Renal cortical epithelial cell (primary cell): ENCODE results near the gene ZGPAT. TPM values are rescaled to one million over a fixed set of nuclear protein-coding genes. Genes with fewer than 3 reads are reported as not detected.
"Not testable (repeated sequence)": the region's sequence is repeated elsewhere in the genome, so short reads cannot be mapped to it uniquely, and the experiment has no call there.

Source experiments
- DNase-seq: peaks from one replicate; pipeline ENCODE4 v3.0.0-alpha.2; 2011; ENCODE audit warnings: low read depth
- total RNA-seq: library from RNA; depleted of rRNA; stranded (reverse); fragments of >200 nt; gene quantifications from 2 replicates; pipeline ENCODE4 v1.2.3, GENCODE V29; 2014

The ZGPAT gene, protein sequence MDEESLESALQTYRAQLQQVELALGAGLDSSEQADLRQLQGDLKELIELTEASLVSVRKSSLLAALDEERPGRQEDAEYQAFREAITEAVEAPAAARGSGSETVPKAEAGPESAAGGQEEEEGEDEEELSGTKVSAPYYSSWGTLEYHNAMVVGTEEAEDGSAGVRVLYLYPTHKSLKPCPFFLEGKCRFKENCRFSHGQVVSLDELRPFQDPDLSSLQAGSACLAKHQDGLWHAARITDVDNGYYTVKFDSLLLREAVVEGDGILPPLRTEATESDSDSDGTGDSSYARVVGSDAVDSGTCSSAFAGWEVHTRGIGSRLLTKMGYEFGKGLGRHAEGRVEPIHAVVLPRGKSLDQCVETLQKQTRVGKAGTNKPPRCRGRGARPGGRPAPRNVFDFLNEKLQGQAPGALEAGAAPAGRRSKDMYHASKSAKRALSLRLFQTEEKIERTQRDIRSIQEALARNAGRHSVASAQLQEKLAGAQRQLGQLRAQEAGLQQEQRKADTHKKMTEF
- total RNA-seq, result 25.7 and 30.6 TPM in 2 replicates

DNA sequence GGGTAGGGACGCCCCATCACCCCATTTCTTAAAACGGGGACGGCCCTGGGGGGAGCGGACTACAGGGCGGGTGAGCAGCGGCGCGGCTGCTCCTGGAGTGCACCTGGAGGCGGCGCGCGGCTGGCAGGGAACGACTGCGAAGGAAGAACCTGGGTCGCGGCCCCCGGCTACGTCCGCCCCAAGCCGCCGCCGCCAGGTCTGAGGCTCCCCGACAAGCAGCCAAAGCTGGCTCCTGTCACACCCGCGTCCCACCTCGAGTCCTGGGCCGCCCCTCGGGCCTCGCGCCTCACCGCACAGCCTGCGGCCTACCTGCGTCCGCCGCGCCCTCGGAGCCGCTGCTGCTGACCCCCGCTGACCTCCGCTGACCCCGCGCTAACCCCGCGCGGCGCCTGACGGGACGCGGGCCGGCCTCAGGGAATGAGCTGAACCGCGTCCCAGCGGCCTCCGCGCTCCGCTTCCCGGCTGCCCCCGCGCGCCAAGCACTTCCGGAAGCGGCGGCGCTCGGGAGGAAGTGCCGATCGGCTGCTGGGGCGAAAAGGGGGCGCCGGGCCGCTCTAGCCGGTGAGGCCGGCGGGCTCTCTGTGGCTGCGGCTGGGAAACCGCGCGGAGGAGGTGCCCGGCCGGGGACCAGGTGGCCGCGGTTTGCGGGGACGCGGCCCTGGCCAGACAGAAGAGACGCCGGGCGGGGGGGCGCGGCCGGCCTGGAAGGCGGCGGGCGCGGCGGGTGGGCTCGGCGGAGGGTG, at the start of gene ZGPAT, which contains the start of gene ARFRP1:
Gene ZGPAT, plus strand, starts transcription at position 482 of the 743 bp plus-strand sequence. CDS start 542 bp downstream, outside the sequence.
Gene ARFRP1, minus strand, starts transcription at position 419 of the 743 bp plus-strand sequence. CDS start 885 bp downstream, outside the sequence.
- DNase-seq, result peak; percentile 32

DNA sequence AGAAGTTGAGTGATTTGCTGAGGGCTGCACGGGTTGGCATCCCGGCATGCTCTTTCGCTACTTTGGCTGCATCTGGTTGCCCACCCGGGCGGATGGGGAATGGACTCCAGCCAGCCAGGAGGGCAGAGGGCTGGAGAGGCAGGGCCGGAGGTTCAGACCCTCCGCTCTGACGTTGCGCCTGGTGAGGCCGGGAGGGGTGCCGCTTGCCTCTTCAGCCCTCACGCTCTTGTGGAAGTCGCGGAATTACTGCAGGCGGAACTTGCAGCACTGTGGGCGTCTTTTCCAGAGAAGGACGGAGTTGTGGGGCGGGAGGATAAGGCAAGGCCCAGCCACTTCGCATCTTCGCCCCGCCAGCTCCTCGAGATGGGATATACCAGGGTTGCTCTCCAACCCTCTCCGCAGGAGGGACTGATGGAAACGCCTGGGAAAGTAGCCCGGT, 49.1 kb upstream of the ZGPAT start:
- DNase-seq, result peak; percentile 9

DNA sequence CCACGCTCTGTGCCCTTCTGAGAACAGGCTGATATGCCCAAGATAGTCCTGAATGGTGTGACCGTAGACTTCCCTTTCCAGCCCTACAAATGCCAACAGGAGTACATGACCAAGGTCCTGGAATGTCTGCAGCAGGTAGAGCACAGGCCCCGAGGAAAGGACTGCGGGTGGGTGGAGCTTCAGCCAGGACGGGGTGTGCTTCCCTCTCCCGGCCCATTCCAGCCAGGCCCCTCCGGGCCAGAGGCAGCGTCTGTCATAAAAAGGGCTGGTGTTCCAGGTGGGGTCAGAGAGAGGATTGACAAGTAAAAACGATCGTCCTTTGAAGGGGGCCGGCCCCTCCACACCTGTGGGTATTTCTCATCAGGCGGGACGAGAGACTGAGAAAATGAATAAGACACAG, 48.5 kb upstream of the ZGPAT start:
- DNase-seq, result peak; percentile 11

DNA sequence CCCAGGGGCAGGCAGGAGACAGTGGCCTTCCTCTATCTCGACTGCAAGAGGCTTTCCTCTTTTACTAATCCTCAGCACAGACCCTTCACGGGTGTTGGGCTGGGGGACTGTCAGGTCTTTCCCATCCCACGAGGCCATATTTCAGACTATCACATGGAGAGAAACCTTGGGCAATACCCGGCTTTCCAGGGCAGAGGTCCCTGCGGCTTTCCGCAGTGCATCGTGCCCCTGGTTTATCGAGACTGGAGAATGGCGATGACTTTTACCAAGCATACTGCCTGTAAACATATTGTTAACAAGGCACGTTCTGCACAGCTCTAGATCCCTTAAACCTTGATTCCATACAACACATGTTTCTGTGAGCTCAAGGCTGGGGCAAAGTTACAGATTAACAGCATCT, 47.7 kb upstream of the ZGPAT start:
- DNase-seq, result not testable (repeated sequence)

DNA sequence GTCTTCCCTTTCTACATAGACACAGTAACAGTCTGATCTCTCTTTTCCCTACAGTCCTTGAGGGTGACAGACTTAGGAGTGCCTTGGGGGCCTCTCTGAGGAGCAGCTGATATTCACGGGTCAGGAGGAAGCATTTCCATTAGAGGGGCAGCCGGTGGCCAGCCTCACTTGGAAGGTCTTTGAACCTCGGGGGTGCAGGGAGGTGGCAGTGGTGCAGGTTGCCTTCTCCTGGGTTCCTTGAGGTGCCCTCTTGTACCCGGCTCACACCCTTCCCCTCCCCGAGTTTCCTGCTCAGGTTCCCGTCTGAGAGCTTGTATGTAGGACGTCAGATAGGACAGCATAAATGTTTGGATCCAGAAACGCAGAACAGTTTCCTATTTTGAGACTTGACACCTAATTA, 47.2 kb upstream of the ZGPAT start:
- DNase-seq, result no peak

DNA sequence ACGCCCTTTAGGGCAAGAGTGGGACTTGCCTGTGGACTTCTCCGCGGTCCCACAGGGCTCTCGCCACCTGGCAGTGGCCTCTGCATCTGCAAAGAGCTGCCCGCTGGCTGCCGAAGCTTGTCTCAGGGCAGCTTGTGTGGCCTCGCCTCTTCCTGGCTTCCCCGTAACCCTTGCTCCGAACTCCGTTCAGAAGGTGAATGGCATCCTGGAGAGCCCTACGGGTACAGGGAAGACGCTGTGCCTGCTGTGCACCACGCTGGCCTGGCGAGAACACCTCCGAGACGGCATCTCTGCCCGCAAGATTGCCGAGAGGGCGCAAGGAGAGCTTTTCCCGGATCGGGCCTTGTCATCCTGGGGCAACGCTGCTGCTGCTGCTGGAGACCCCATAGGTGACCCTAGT, 46.7 kb upstream of the ZGPAT start:
- no peak for DNase-seq

DNA sequence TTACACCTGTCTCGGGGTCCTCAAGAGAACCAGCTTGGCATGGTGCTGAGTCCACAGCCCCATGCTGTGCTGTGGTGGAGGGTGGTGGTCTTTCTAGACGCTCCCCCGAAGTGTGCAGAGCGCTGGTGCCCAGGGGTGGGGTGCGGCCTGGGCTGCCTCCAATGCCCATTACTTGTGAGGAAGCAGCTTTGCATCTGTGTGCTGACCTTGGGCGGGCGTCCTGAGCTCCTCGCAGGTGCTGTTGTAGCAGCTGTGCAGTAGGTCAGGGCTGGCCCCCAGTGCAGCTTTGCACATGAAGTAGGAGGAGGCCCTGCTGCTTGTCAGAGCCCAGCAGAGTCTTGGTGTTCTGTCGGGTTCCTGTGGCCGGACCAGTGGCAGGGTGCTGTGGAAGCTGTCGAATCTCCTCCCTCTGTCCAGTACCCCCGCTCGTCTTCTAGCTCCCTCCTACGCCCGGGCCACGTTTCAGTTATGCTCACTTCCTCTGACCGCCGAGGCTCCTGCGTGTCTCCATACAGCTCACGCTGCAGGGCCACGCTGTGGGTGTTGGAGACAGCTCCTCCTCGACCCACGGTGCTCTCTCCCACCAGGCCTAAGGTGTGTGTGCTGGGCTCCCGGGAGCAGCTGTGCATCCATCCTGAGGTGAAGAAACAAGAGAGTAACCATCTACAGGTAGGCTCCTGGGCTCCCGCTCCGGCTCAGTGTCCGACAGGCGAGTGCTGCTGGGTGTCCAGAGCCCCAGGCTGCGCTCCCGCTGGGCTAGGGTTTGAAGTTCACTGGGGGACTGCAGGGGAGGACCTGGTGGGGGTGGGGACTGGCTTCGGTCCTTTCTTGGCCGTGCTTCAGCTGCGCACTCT, 45.7 kb upstream of the ZGPAT start:
- DNase-seq, result no peak

DNA sequence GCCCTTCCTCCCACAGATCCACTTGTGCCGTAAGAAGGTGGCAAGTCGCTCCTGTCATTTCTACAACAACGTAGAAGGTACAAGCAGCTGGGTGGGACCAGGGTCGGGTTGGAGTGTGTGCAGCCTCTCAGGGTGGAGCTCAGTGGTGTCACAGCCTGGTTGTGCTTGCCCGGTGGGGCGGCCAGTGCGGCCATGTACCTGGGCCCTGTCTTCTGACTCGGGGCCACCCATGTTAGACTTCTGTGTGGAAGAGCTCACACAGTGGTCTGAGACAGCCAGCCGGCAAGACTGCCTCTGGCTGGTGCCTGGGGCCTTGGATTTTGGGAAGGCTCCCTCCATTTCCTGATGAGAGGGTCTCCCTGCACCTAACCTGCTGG, 45.0 kb upstream of the ZGPAT start:
- DNase-seq, result no peak

DNA sequence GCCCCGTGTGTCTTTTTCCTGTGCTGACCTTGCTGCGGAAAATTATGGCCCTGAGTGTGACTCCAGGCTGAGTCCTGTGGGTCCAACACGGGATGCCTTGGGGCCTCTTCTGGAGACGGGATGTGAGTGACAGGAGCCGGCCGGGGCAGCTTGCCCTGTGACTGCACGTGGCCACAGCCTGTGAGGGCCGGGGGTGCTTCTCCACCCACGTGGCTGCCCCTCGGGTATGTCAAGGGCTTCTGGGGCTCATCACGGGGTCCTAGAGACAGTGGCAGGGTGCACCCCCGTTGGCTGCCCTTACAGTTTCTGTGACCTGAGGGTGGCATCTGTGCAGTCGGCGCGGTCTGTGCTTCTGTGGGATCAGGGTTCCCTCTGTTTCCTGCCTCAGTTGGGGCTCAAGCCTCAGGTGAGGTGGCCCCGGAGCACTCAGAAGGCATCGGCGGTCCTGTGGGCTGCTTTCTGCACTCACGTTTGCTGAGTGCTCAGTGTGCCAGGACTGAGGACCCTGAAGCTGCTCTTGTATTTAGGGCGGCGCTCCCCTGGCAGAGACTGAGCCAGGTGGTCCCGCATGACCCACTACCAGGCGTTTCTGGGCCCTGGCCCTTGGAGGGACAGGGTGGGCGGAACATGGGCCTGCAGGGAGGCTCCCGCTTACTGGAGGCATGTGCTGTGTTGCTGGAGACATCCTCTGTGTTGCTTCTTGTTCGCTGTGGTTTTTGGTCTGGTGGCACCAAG, 44.3 kb upstream of the ZGPAT start:
- DNase-seq, result no peak

DNA sequence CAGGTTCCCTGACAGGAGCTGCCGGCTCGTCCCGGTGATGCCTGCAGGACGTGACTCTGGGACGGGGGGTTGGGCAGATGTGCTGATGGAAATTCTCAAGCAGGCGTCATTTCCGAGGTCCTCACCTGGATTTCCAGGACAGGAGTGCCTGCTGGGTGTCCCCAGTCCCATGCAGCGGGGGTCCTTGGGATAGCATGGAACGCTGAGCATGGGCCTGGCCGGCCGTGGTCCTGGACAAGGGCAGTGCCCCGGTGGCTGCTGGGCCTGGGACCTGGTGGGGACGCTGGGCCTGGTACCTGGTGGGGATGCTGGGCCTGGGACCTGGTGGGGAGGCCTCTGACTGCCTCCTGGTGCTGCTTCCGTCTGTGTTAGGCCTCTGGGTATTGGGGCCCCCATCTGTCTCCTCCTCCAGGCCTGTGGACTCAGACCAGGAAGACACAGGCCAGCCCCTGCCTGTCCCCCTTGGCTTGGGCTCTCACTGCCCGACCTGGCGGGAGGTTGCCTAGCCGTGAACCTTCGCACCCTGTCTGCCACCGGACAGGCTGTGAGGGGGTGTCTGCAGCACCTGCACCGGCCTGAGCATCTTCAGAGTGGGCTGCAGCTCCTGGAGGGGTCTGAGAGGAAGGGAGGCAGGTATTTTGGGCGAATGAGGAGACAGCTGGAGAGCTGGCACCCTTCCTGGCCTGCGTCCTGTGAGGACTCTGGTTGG, 43.5 kb upstream of the ZGPAT start:
- DNase-seq, result no peak

DNA sequence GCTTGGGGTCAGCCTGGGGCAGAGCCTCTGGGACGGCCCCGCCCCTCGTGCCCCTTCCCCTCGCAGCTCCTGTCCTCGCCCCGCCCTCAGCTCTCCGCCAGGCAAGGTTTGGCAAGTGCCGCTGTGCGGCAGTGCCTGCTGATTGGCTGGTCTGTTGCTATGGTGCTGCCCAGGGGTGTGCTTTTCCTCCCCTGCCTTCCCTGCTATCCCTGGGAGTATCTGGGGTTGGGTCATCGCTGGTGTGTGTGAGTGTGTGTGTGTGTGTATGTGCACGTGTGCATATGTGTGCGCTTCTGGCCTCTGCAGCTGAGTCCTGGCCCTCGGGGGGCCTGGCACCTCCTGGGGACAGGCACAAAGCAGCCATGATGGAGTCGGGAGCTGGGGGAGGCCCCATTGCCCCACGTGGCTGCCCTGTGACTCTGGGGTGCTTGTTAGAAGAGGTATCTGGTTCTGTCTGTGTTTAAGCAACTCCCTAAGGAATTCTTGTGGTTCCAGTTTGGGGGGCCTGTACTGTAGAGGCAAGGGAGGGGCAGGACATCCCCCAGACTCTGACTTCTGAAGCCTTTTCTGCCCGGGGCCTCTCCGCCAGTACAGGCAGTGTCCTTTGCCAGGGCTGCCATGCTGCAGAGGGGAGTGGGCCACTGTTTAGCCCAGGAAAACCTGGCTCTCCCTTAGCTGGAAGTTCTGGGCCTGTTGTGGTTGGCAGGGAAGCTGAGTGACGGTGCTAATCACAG, 42.8 kb upstream of the ZGPAT start:
- DNase-seq, result no peak

DNA sequence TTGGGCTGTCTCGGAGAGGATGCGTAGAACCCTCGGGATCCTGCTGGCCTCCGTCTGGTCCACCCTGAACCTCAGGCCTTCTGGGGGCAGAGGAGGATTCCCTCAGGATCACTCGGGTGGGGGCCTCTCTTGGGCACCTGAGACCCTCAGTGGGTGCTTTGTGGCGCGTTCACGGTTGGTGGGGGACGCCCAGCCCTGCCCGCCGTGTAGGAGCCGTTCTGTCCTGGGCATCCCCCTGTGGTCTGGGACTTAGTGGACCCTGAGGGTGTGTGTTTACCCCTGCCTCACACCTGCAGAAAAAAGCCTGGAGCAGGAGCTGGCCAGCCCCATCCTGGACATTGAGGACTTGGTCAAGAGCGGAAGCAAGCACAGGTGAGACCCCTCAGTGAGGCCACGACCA, 42.1 kb upstream of the ZGPAT start:
- no peak for DNase-seq

DNA sequence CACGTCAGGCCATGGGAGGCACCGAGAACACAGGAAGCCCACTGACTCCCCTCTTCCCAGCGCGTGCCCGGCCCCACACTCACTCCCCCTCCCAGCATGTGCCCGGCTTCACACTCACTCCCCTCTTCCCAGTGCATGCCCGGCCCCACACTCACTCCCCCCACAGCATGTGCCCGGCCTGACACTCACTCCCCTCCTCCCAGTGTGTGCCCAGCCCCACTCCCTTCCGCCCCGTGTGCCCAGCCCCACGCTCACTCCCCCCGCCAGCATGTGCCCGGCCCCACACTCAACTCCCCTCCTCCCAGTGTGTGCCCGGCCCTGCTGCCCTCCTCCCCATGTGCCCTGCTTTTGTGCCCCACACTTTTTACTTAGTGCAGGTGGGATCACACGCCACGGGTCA, 40.0 kb upstream of the ZGPAT start:
- no peak for DNase-seq

DNA sequence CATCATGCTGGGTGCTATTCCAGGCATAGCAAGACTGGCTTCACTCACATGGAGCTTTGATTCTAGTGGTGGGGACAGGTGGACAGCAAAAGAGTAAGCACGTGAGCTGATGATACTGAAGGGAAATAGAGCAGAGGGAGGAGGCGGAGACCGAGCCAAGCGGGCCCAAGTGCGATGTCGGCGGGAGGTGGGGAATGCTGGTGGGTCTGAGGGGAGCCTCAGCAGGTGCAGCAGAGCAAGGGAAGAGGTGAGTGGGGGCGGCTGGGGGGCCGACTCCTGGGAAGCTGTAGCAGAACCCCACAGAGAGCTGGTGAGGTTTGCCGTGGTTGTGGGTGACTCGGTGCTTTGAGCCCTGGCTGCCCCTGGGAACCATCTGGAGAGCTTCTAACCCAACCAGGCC, 39.5 kb upstream of the ZGPAT start:
- DNase-seq, result no peak

DNA sequence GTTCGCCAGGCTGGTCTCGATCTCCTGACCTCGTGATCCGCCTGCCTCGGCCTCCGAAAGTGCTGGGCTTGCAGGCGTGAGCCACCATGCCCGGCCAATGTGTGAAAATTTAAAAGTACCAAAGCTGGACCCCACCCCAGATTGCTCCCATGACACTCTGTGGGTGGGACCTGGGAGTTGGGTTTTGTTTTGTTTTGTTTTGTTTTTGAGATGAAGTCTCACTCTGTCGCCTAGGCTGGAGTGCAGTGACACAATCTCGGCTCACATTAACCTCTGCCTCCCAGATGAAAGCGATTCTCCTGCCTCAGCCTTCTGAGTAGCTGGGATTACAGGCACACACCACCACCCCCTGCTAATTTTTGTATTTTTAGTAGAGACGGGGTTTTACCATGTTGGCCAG, 36.1 kb upstream of the ZGPAT start:
- DNase-seq, result not testable (repeated sequence)

DNA sequence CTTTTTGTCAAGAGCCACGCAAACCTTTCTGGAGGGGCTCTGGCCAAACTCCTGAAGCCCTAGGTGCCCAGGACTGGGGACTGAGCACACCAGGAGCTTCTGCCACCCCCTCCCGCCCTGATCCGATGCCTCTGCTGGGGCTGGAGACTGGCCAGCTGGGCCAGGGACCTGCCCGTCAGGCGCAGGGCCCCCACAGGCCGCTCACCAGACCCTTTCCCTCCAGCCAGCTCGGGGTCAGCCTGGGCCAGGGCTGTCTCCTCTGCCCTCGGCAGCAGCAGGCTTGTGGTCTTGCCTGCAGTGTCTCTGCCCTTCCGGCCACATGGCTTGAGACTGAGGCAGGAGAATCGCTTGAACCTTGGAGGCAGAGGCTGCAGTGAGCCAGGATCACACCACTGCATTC, 35.2 kb upstream of the ZGPAT start:
- DNase-seq, result no peak

DNA sequence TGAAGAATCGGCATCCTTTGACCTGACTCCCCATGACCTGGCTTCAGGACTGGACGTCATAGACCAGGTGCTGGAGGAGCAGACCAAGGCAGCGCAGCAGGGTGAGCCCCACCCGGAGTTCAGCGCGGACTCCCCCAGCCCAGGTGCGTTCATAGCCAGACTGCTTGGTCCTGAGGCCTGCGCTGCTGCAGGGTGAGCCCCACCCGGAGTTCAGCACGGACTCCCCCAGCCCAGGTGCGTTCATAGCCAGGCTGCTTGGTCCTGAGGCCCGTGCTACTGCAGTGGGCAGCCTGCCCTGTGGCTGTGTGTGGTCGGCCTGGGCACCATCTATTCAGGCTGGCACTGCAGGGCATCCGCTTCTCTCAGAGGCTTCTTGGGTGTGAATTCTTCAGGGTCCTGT, 33.9 kb upstream of the ZGPAT start:
- DNase-seq, result no peak

DNA sequence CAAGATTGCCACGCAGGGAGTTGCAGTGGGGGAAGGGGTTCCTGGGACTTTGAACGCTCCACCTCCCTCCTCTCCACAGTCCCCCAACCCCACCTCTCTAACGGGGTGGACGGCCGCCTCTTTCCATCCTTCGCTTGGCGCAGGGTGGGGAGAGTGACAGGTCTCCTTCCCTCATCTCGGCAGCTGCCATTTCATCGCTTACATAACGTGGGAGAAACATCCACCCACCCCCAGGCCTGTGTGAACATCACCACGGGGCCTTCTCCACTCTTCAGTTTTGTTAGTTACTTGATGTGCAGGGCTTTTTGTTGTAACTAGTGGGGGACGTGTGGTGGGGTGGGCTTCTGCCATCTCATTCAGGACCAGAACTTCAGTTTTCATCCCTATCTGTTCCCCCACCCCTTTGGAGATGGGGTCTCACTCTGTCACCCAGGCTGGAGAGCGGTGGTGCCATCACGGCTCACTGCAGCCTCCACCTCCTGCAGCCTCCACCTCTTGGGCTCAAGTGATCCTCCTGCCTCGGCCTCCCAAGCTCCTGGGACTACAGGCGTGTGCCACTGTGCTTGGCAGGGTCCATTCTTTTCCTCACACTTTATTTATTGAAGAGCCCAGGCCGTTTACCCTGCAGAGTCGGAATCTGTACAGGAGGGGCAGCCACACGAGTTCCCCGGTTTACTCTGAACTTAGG, 32.0 kb upstream of the ZGPAT start:
- no peak for DNase-seq

DNA sequence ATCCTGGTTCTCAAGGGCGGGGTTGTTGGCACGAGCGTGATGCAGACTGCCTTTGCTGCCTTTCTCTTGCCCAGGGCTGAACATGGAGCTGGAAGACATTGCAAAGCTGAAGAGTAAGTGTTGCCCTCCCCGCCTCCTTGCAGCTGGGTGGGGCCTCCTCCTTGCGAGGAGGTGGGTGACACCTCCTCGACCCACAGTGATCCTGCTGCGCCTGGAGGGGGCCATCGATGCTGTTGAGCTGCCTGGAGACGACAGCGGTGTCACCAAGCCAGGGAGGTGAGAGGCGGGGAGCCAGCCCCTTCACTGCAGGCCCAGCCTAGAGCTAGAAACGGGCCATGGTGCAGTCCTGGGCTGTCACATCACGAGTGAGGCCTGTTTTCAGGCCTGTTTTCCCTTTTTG, 29.8 kb upstream of the ZGPAT start:
- DNase-seq, result no peak
